HCT116 (cell line): ENCODE measurements around the gene HARS1. TPM values are rescaled to one million over a fixed set of nuclear protein-coding genes. Genes with fewer than 3 reads are reported as not detected.
A peak's percentile ranks its signal among the peaks of the same experiment; 100 is the strongest.

Experiments used
- ATAC-seq: fragments of 200-7000 bp; cut with Tn5 transposase; 2 replicates; pipeline ENCODE4 v1.9.1; 2020; ENCODE audit warnings: mild to moderate bottlenecking, moderate library complexity
- BruUV-seq: library from RNA; stranded (reverse); fragments of 400-500 nt; replicated peaks from 2 replicates; lab custom pipeline; 2021; lab: Mats Ljungman, UMichigan
- CTCF ChIA-PET: fragments of 300-600 bp; sonication (Branson Sonifier 250); formaldehyde crosslinking; loops from one replicate; lab custom pipeline; 2021; ENCODE audit warnings: antibody characterized with exemption; lab: Charles Lee
- POLR2A ChIA-PET: fragments of 300-600, 350-600 bp; sonication (Branson Sonifier 250); formaldehyde crosslinking; loops from one replicate; lab custom pipeline; 2021; ENCODE audit warnings: antibody characterized with exemption; lab: Charles Lee
- RAD21 ChIA-PET, 2 experiments: fragments of 300-600 bp; sonication (Branson Sonifier 250); formaldehyde crosslinking; loops; one replicate each; lab custom pipeline; 2023; ENCODE audit warnings: low total read pairs in 2 of 2; ENCODE audit not compliant: uncharacterized antibody in 2 of 2, unreplicated experiment in 2 of 2, low non-redundant PET in 1 of 2; lab: Charles Lee
- DNase-seq: peaks from one replicate; pipeline ENCODE4 v3.0.0-alpha.2; 2010; ENCODE audit warnings: low read depth, low spot score
- H2AFZ ChIP-seq: fragments of 200-600 bp; shearing (Covaris generic), sonication (generic); 2 replicates; pipeline ENCODE4 v1.6.1; 2017; ENCODE audit warnings: low read depth, mixed run types, mixed read lengths, antibody characterized with exemption, low read length; ENCODE audit not compliant: poor library complexity, severe bottlenecking
- H3K27ac ChIP-seq: 2 replicates; pipeline ENCODE4 v1.5.1; 2012; ENCODE audit warnings: low read depth, low read length
- H3K27me3 ChIP-seq: fragments of 200-600 bp; sonication (generic); 2 replicates; pipeline ENCODE4 v1.6.1; 2016; ENCODE audit warnings: mixed run types, low read length, mixed read lengths; ENCODE audit not compliant: insufficient read depth
- H3K36me3 ChIP-seq, 2 experiments: fragments of 200-500 bp in 1 of 2; fragments of 200-600 bp in 1 of 2; sonication (Bioruptor generic) in 1 of 2; sonication (generic) in 1 of 2; 2 replicates each; pipeline versions ENCODE4 v1.5.1 to v1.6.1; 2014 to 2016; ENCODE audit warnings: low read length in 2 of 2, inconsistent platforms in 1 of 2, mixed read lengths in 1 of 2, mixed run types in 1 of 2; ENCODE audit not compliant: insufficient read depth in 2 of 2, control insufficient read depth in 1 of 2
- H3K4me1 ChIP-seq, 2 experiments: fragments of 200-600 bp in 1 of 2; sonication (generic) in 1 of 2; 2 replicates each; pipeline versions ENCODE4 v1.5.1 to v1.6.1; 2012 to 2017; ENCODE audit warnings: low read length in 2 of 2, inconsistent platforms in 1 of 2, mild to moderate bottlenecking in 1 of 2, mixed read lengths in 1 of 2, mixed run types in 1 of 2, moderate library complexity in 1 of 2; ENCODE audit not compliant: insufficient read depth in 2 of 2, control insufficient read depth in 1 of 2
- H3K4me2 ChIP-seq: fragments of 200-600 bp; sonication (generic); 2 replicates; pipeline ENCODE4 v1.6.1; 2017; ENCODE audit warnings: mixed run types, low read length, mixed read lengths
- H3K4me3 ChIP-seq, 2 experiments: fragments of 200-600 bp in 1 of 2; sonication (generic) in 1 of 2; replicated peaks in 1 of 2; 2 replicates each; pipeline ENCODE4 v1.5.1; 2011 to 2016; ENCODE audit warnings: low read length in 2 of 2, control low read depth in 1 of 2, low read depth in 1 of 2, mild to moderate bottlenecking in 1 of 2, mixed read lengths in 1 of 2, mixed run types in 1 of 2
- H3K79me2 ChIP-seq: fragments of 200-600 bp; sonication (generic); 2 replicates; pipeline ENCODE4 v1.6.1; 2017; ENCODE audit warnings: mild to moderate bottlenecking, mixed run types, low read length, moderate library complexity, mixed read lengths; ENCODE audit not compliant: insufficient read depth
- H3K9ac ChIP-seq: fragments of 200-600 bp; sonication (generic); 2 replicates; pipeline ENCODE4 v1.6.1; 2016; ENCODE audit warnings: low read length, mixed read lengths
- H3K9me2 ChIP-seq: fragments of 200-600 bp; sonication (generic), shearing (Covaris generic); 2 replicates; pipeline ENCODE4 v1.6.1; 2017; ENCODE audit warnings: mixed run types, mild to moderate bottlenecking, moderate library complexity; ENCODE audit not compliant: insufficient read depth
- H3K9me3 ChIP-seq, 2 experiments: fragments of 200-500 bp in 1 of 2; fragments of 200-600 bp in 1 of 2; sonication (Bioruptor generic) in 1 of 2; sonication (generic) in 1 of 2; 2 replicates each; pipeline ENCODE4 v1.6.1; 2014 to 2017; ENCODE audit warnings: low read length in 2 of 2, mixed read lengths in 2 of 2, inconsistent platforms in 1 of 2, low read depth in 1 of 2, mild to moderate bottlenecking in 1 of 2, mixed run types in 1 of 2, moderate library complexity in 1 of 2; ENCODE audit not compliant: control insufficient read depth in 1 of 2, insufficient read depth in 1 of 2
- H4K20me1 ChIP-seq: fragments of 200-600 bp; sonication (generic), shearing (Covaris generic); 2 replicates; pipeline ENCODE4 v1.6.1; 2017; ENCODE audit warnings: mixed run types, mild to moderate bottlenecking, moderate library complexity; ENCODE audit not compliant: insufficient read depth
- CBX3 ChIP-seq: IDR thresholded peaks from 2 replicates; pipeline ENCODE4 v1.6.1; 2012; ENCODE audit warnings: low read depth
- CEBPB ChIP-seq: IDR thresholded peaks from 2 replicates; pipeline ENCODE4 v1.6.1; 2012; ENCODE audit warnings: low read depth
- CTCF ChIP-seq, 3 experiments: fragments of 200-600 bp in 1 of 3; sonication (generic) in 1 of 3; IDR thresholded peaks in 2 of 3; conservative IDR thresholded peaks in 1 of 3; 2 replicates each; pipeline ENCODE4 v1.5.1; 2012 to 2017; ENCODE audit warnings: low read depth in 2 of 3, low read length in 2 of 3, antibody characterized with exemption in 1 of 3, borderline replicate concordance in 1 of 3, control low read depth in 1 of 3, mild to moderate bottlenecking in 1 of 3, mixed read lengths in 1 of 3, mixed run types in 1 of 3, moderate library complexity in 1 of 3; ENCODE audit not compliant: insufficient read depth in 1 of 3
- EGR1 ChIP-seq: IDR thresholded peaks from 2 replicates; pipeline ENCODE4 v1.6.1; 2012; ENCODE audit warnings: low read depth
- ELF1 ChIP-seq: IDR thresholded peaks from 2 replicates; pipeline ENCODE4 v1.6.1; 2012; ENCODE audit warnings: low read depth, borderline replicate concordance
- EZH2 ChIP-seq: fragments of 200-600 bp; sonication (generic); IDR thresholded peaks from 2 replicates; pipeline ENCODE4 v1.6.1; 2017; ENCODE audit warnings: antibody characterized with exemption, mixed run types
- EZH2phosphoT487 ChIP-seq: fragments of 200-600 bp; IDR thresholded peaks from 2 replicates; pipeline ENCODE4 v1.6.1; 2018; ENCODE audit warnings: antibody characterized with exemption, borderline replicate concordance
- JUND ChIP-seq: IDR thresholded peaks from 2 replicates; pipeline ENCODE4 v1.6.1; 2012
- MAX ChIP-seq: IDR thresholded peaks from 2 replicates; pipeline ENCODE4 v1.6.1; 2012
- POLR2A ChIP-seq: IDR thresholded peaks from 2 replicates; pipeline ENCODE4 v1.7.0; 2011; ENCODE audit warnings: borderline replicate concordance; ENCODE audit not compliant: insufficient read depth, insufficient read length; ENCODE audit errors: extremely low read depth
- POLR2AphosphoS5 ChIP-seq: IDR thresholded peaks from 2 replicates; pipeline ENCODE4 v1.6.1; 2011; ENCODE audit warnings: mild to moderate bottlenecking, low read depth, low read length, moderate library complexity
- RAD21 ChIP-seq: IDR thresholded peaks from 2 replicates; pipeline ENCODE4 v1.6.1; 2012; ENCODE audit warnings: low read depth, mild to moderate bottlenecking
- SP1 ChIP-seq: IDR thresholded peaks from 2 replicates; pipeline ENCODE4 v1.6.1; 2012; ENCODE audit warnings: low read depth
- SRF ChIP-seq: IDR thresholded peaks from 2 replicates; pipeline ENCODE4 v1.6.1; 2012; ENCODE audit warnings: low read depth
- TCF7L2 ChIP-seq: IDR thresholded peaks from 2 replicates; pipeline ENCODE4 v1.7.0; 2011; ENCODE audit warnings: borderline replicate concordance, inconsistent platforms; ENCODE audit not compliant: insufficient read depth, insufficient read length; ENCODE audit errors: extremely low read depth
- YY1 ChIP-seq: IDR thresholded peaks from 2 replicates; pipeline ENCODE4 v1.6.1; 2011; ENCODE audit warnings: low read length, low read depth, moderate library complexity, mild to moderate bottlenecking; ENCODE audit not compliant: insufficient replicate concordance; ENCODE audit errors: extremely low read depth
- intact Hi-C: fragments of 100-400 bp; cut with micrococcal nuclease; formaldehyde crosslinking; loops from 2 replicates; pipeline ENCODE4 v1.10.0; 2022
- total RNA-seq: library from RNA; stranded (reverse); gene quantifications from one replicate; pipeline ENCODE4 v1.2.1, GENCODE V29; 2021; ENCODE audit not compliant: unreplicated experiment

The HARS1 gene
- total RNA-seq, 1 experiment from 2014 or later = 91.1 TPM

GRCh38 chr5:140647042-140647419, 44.1 kb downstream of the HARS1 start:
- Histone ChIP-seq H3K9me3 (no peaks in the 10 kb centered on the region), H3K27me3 (no peaks in the 10 kb centered on the region), H3K4me3 (peak overlapping the region; percentile 84 to 86), H3K4me2 (peak overlapping the region; percentile 81), H3K9me2 (no peaks in the 10 kb centered on the region), H2AFZ (no peak overlapping the region), H3K4me1 (peaks cover 6 to 11% of the 10 kb centered on the region in 2 experiments), H3K27ac (peak overlapping the region; percentile 53), H3K9ac (peak overlapping the region; percentile 86), H3K36me3 (peaks cover 30 to 44% of the 10 kb centered on the region in 2 experiments), H3K79me2 (peaks cover 55% of the 10 kb centered on the region)
- RAD21 ChIA-PET = interaction anchor here in 1 of 2 experiments (0.7 kb wide), 1 partner anchor 64 kb away, joined by 4 read pairs; no protein-coding TSS in a partner anchor
- POLR2A ChIA-PET = interaction anchor here (0.5 to 1.4 kb wide), 15 partner anchors 8 to 302 kb away, joined by 3 to 17 read pairs (median 4); partner anchors contain the start of genes HARS1, HARS2, HBEGF and SRA1
- peak; percentile 24 for ATAC-seq
- CTCF ChIA-PET = interaction anchor here (1.0 to 1.3 kb wide), 4 partner anchors 8 to 300 kb away, joined by 3 to 8 read pairs (median 6); partner anchors contain the start of genes HBEGF and TMCO6
- BruUV-seq = no TSS peak
- TF ChIP-seq EZH2phosphoT487 (no peak), TCF7L2 (no peak), RAD21 (no peak), POLR2A (no peak), CBX3 (no peak)
- TF ChIP-seq, all 23 proteins: peak for 0
- DNase-seq = no peak
- intact Hi-C loops = loop anchor here (1.0 to 10.0 kb wide), 3 partner anchors 17 to 392 kb away; partner anchors contain the start of gene WDR55
- H4K20me1 ChIP-seq = no peaks in the 10 kb centered on the region

GRCh38 chr5:140642718-140643117, 48.5 kb downstream of the HARS1 start:
- CTCF ChIA-PET = no interaction called here
- DNase-seq = no peak
- Histone ChIP-seq H3K4me2 (no peak overlapping the region), H3K9ac (no peak overlapping the region), H3K9me2 (no peaks in the 10 kb centered on the region), H3K9me3 (no peaks in the 10 kb centered on the region), H3K4me3 (no peak overlapping the region), H2AFZ (no peak overlapping the region), H3K4me1 (peaks cover 7 to 19% of the 10 kb centered on the region in 2 experiments), H3K27ac (no peak overlapping the region), H3K27me3 (no peaks in the 10 kb centered on the region), H3K36me3 (peaks cover 13 to 29% of the 10 kb centered on the region in 2 experiments), H3K79me2 (peaks cover 39% of the 10 kb centered on the region), H4K20me1 (no peaks in the 10 kb centered on the region)
- POLR2A ChIA-PET = no interaction called here
- TF ChIP-seq EZH2 = no peak
- no peak for TF ChIP-seq JUND
- TF ChIP-seq SRF = no peak
- TF ChIP-seq TCF7L2 = no peak
- TF ChIP-seq CTCF (IDR thresholded peaks at IDR 0.05 in 2 of 3, conservative IDR thresholded peaks at IDR 0.05 in 1 of 3; ENCODE audit: borderline replicate concordance in 1 of 3, insufficient read depth in 1 of 3, low read depth in 2 of 3, low read length in 2 of 3) = no peak
- no peak for TF ChIP-seq ELF1
- TF ChIP-seq CEBPB = no peak
- no peak for TF ChIP-seq RAD21
- no peak for TF ChIP-seq EGR1
- no peak for TF ChIP-seq SP1
- no peak for TF ChIP-seq YY1
- no peak for TF ChIP-seq MAX
- no peak for TF ChIP-seq EZH2phosphoT487
- no peak for TF ChIP-seq POLR2AphosphoS5
- TF ChIP-seq CBX3 = no peak
- no TSS peak for BruUV-seq
- RAD21 ChIA-PET = no interaction called here
- no peak for ATAC-seq
- intact Hi-C loops = loop anchor here (10.0 kb wide), 1 partner anchor 388 kb away; no protein-coding TSS in a partner anchor
